Liver (tissue), 9 donors: ENCODE results near the gene LDHD. TPM values are rescaled to one million over a fixed set of nuclear protein-coding genes. Genes with fewer than 3 reads are reported as not detected.

Experiments used
- DNase-seq: peaks from one replicate; pipeline ENCODE4 v3.0.0-alpha.2; 2017; ENCODE audit warnings: low spot score
- H3K27ac ChIP-seq, 2 donors: one replicate each; pipeline ENCODE4 v1.7.0; 2013; ENCODE audit warnings: inconsistent platforms in 2 of 2, low read length in 2 of 2, control low read depth in 1 of 2, low read depth in 1 of 2, mild to moderate bottlenecking in 1 of 2
- H3K27me3 ChIP-seq, 4 donors: one replicate each; pipeline versions ENCODE4 v1.6.1 to v1.7.0; 2013; ENCODE audit warnings: low read length in 3 of 4, inconsistent platforms in 1 of 4, mild to moderate bottlenecking in 1 of 4, moderate library complexity in 1 of 4; ENCODE audit not compliant: control insufficient read depth in 4 of 4, insufficient read depth in 4 of 4
- H3K36me3 ChIP-seq, 4 donors: one replicate each; pipeline versions ENCODE4 v1.6.1 to v1.7.0; 2013; ENCODE audit warnings: low read length in 3 of 4, mild to moderate bottlenecking in 3 of 4, low read depth in 1 of 4, moderate library complexity in 1 of 4; ENCODE audit not compliant: control insufficient read depth in 4 of 4, insufficient read depth in 3 of 4
- H3K4me1 ChIP-seq, 4 donors: one replicate each; pipeline versions ENCODE4 v1.6.1 to v1.7.0; 2013; ENCODE audit warnings: low read length in 3 of 4, mild to moderate bottlenecking in 3 of 4, moderate library complexity in 1 of 4; ENCODE audit not compliant: control insufficient read depth in 4 of 4, insufficient read depth in 4 of 4
- H3K4me3 ChIP-seq, 3 donors: one replicate each; pipeline versions ENCODE4 v1.6.1 to v1.7.0; 2013; ENCODE audit warnings: low read length in 3 of 3, control low read depth in 1 of 3, low read depth in 1 of 3, mild to moderate bottlenecking in 1 of 3
- H3K9ac ChIP-seq, 2 donors: one replicate each; pipeline ENCODE4 v1.7.0; 2013; ENCODE audit warnings: low read length in 2 of 2, mild to moderate bottlenecking in 2 of 2, moderate library complexity in 2 of 2, control low read depth in 1 of 2, low read depth in 1 of 2
- H3K9me3 ChIP-seq, 4 donors: one replicate each; pipeline versions ENCODE4 v1.6.1 to v1.7.0; 2013; ENCODE audit warnings: low read length in 3 of 4; ENCODE audit not compliant: control insufficient read depth in 4 of 4
- ATF3 ChIP-seq: IDR thresholded peaks from 2 replicates; pipeline ENCODE4 v1.6.1; 2016; ENCODE audit warnings: antibody characterized with exemption
- EGR1 ChIP-seq, 2 donors: IDR thresholded peaks; 2 replicates each; pipeline ENCODE4 v1.6.1; 2016 to 2018; ENCODE audit warnings: antibody characterized with exemption in 2 of 2, low read depth in 2 of 2
- FOXA1 ChIP-seq: IDR thresholded peaks from 2 replicates; pipeline ENCODE4 v1.6.1; 2016; ENCODE audit warnings: antibody characterized with exemption
- FOXA2 ChIP-seq: IDR thresholded peaks from 2 replicates; pipeline ENCODE4 v1.6.1; 2016; ENCODE audit warnings: antibody characterized with exemption
- GABPA ChIP-seq, 2 donors: IDR thresholded peaks in 1 of 2; conservative IDR thresholded peaks in 1 of 2; 2 replicates each; pipeline ENCODE4 v1.6.1; 2016; ENCODE audit warnings: antibody characterized with exemption in 2 of 2, mild to moderate bottlenecking in 1 of 2, moderate library complexity in 1 of 2
- HNF4A ChIP-seq, 2 donors: conservative IDR thresholded peaks; 2 replicates each; pipeline ENCODE4 v1.6.1; 2016; ENCODE audit warnings: antibody characterized with exemption in 2 of 2, mild to moderate bottlenecking in 2 of 2
- HNF4G ChIP-seq: IDR thresholded peaks from 2 replicates; pipeline ENCODE4 v1.6.1; 2016; ENCODE audit warnings: antibody characterized with exemption
- JUND ChIP-seq, 2 donors: IDR thresholded peaks; 2 replicates each; pipeline ENCODE4 v1.6.1; 2016; ENCODE audit warnings: antibody characterized with exemption in 2 of 2
- NR2F2 ChIP-seq: IDR thresholded peaks from 2 replicates; pipeline ENCODE4 v1.6.1; 2016; ENCODE audit warnings: antibody characterized with exemption
- RAD21 ChIP-seq, 2 donors: IDR thresholded peaks; 2 replicates each; pipeline ENCODE4 v1.6.1; 2016; ENCODE audit warnings: antibody characterized with exemption in 2 of 2, mild to moderate bottlenecking in 2 of 2
- RXRA ChIP-seq, 2 donors: IDR thresholded peaks; 2 replicates each; pipeline ENCODE4 v1.6.1; 2017 to 2018; ENCODE audit warnings: antibody characterized with exemption in 2 of 2, mild to moderate bottlenecking in 1 of 2
- SP1 ChIP-seq: IDR thresholded peaks from 2 replicates; pipeline ENCODE4 v1.6.1; 2018; ENCODE audit warnings: antibody characterized with exemption, mild to moderate bottlenecking
- TAF1 ChIP-seq: conservative IDR thresholded peaks from 2 replicates; pipeline ENCODE4 v1.6.1; 2016; ENCODE audit warnings: antibody characterized with exemption, mild to moderate bottlenecking
- YY1 ChIP-seq: IDR thresholded peaks from 2 replicates; pipeline ENCODE4 v1.6.1; 2016; ENCODE audit warnings: antibody characterized with exemption, mild to moderate bottlenecking
- ZBTB33 ChIP-seq: IDR thresholded peaks from 2 replicates; pipeline ENCODE4 v1.6.1; 2016; ENCODE audit warnings: antibody characterized with exemption
- WGBS: extraction: QIAGEN DNeasy Blood & Tissue Kit; methylation state at CpG from one replicate; pipeline ENCODE4 v1.1.7; 2013; 5-methylcytosine and 5-hydroxymethylcytosine counted together
- polyA plus RNA-seq, 2 donors: library from polyadenylated mRNA; stranded (reverse) in 1 of 2; unstranded in 1 of 2; fragments of 200-250 nt in 1 of 2; fragments of >200 nt in 1 of 2; fragmentation: Nextera tagmentation in 1 of 2; extraction: Ambion mirVana in 1 of 2; gene quantifications; one replicate each; pipeline versions ENCODE4 v1.2.1 to v1.2.3, GENCODE V29; 2013 to 2015
- total RNA-seq, 2 donors: library from RNA; depleted of rRNA; stranded (reverse); fragments of >200 nt; gene quantifications; one replicate each; pipeline ENCODE4 v1.2.3, GENCODE V29; 2014
- TF ChIP-seq, protein P1 (sequence below): IDR thresholded peaks from 2 replicates; pipeline ENCODE4 v1.6.1; 2016; ENCODE audit warnings: antibody characterized with exemption, mild to moderate bottlenecking
- TF ChIP-seq, protein P2 (sequence below): IDR thresholded peaks from 2 replicates; pipeline ENCODE4 v1.6.1; 2016; ENCODE audit warnings: antibody characterized with exemption
- donor health status: healthy.
- donor health status: healthy.
- donor health status: healthy.
- donor health status: healthy.
- donor health status: healthy.

LDHD gene
- total and polyA plus RNA-seq, 4 donors: 27.7 to 84.1 (median 76.3) TPM

GRCh38 chr16:75065149-75065505 lies 51.5 kb downstream of the LDHD start (continued):
- no peak for TF ChIP-seq EGR1 (IDR thresholded peaks at IDR 0.05; ENCODE audit: low read depth in 2 of 2)
- TF ChIP-seq TAF1: no peak
- no peak for TF ChIP-seq SP1
- TF ChIP-seq NR2F2: no peak

GRCh38 chr16:75064403-75065148 lies 52.0 kb downstream of the LDHD start:
- no peak for DNase-seq
- Histone ChIP-seq H3K4me1 (peaks cover 9 to 37% (median 26%) of the 10 kb centered on the region in 4 donors), H3K9ac (no peak overlapping the region)

DNA sequence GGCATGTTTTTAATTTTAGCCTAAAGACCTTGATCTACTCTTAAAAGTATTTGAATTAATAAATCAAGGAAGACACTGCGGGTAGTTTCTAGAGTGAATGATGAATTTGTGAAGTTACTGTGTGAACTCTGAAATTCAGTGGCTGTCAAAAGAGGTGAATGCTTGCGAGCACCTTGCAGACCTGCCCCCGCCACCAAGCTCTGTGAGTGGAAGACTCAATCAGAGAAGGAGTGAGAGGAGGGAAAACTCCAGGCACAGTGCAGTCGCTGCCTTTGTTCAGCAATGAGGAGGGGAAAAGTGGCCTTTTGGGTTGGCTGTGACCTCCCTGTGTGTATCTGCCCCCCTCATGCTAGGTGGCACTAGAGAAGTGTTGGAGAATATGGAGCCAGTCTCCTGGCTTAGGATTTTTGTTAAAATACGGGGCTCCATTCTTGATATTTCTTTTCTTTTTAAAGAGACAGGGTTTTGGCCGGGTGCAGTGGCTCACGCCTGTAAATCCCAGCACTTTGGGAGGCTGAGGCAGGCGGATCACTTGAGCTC lies 53.0 kb downstream of the LDHD start:
- Histone ChIP-seq H3K27me3 (no peaks in the 10 kb centered on the region), H3K27ac (no peak overlapping the region), H3K36me3 (no peaks in the 10 kb centered on the region), H3K4me3 (no peak overlapping the region), H3K4me1 (peaks cover 7 to 32% (median 24%) of the 10 kb centered on the region in 4 donors), H3K9ac (no peak overlapping the region), H3K9me3 (no peaks in the 10 kb centered on the region)
- no peak for DNase-seq
- WGBS: 91% methylated on average over 8 of the region's 8 CpGs
- TF ChIP-seq HNF4A (conservative IDR thresholded peaks at IDR 0.05): no peak
- no peak for TF ChIP-seq HNF4G

More at GRCh38 chr16:75064403-75065148, 52.0 kb downstream of the LDHD start:
- no peak overlapping the region for H3K4me3 ChIP-seq
- TF ChIP-seq ATF3 (no peak), RAD21 (IDR thresholded peaks at IDR 0.05) (no peak), HNF4A (conservative IDR thresholded peaks at IDR 0.05) (peak in 1 of 2 donors; percentile 35), ZBTB33 (no peak), TAF1 (no peak)
- peak overlapping the region in 1 of 2 donors; percentile 25 for H3K27ac ChIP-seq
- no peaks in the 10 kb centered on the region for H3K27me3 ChIP-seq
- H3K36me3 ChIP-seq: no peaks in the 10 kb centered on the region
- no peaks in the 10 kb centered on the region for H3K9me3 ChIP-seq
- WGBS: 60% methylated on average over 15 of the region's 15 CpGs

DNA sequence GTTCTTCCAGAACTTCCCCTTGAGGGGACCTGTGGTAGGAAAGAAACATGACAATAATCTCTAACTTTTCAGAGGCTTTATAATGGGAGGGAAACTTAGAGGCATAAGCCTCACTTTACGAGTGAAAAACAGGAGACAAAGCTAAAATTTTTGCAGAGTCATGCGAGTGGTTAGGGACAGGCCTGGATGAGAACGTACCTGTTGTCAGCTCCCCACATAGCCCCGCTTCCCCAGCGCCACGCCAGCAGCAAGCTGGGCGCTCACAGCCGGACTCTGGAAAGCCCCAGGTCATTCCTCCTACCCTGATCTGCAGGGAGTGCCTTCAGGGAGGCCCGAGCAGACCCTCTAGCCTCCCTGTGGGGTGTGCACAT lies 53.6 kb downstream of the LDHD start:
- H3K4me1 ChIP-seq: peaks cover 7 to 32% (median 24%) of the 10 kb centered on the region in 4 donors
- no peak overlapping the region for H3K27ac ChIP-seq
- TF ChIP-seq FOXA2 (no peak), TAF1 (no peak), ZBTB33 (no peak), RXRA (IDR thresholded peaks at IDR 0.05) (no peak), NR2F2 (no peak), FOXA1 (no peak), EGR1 (IDR thresholded peaks at IDR 0.05; ENCODE audit: low read depth in 2 of 2) (no peak), SP1 (no peak), HNF4A (conservative IDR thresholded peaks at IDR 0.05) (no peak), RAD21 (IDR thresholded peaks at IDR 0.05) (no peak), JUND (IDR thresholded peaks at IDR 0.05) (no peak), HNF4G (no peak), YY1 (no peak), GABPA (IDR thresholded peaks at IDR 0.05 in 1 of 2, conservative IDR thresholded peaks at IDR 0.05 in 1 of 2) (no peak)
- TF ChIP-seq, protein P1, sequence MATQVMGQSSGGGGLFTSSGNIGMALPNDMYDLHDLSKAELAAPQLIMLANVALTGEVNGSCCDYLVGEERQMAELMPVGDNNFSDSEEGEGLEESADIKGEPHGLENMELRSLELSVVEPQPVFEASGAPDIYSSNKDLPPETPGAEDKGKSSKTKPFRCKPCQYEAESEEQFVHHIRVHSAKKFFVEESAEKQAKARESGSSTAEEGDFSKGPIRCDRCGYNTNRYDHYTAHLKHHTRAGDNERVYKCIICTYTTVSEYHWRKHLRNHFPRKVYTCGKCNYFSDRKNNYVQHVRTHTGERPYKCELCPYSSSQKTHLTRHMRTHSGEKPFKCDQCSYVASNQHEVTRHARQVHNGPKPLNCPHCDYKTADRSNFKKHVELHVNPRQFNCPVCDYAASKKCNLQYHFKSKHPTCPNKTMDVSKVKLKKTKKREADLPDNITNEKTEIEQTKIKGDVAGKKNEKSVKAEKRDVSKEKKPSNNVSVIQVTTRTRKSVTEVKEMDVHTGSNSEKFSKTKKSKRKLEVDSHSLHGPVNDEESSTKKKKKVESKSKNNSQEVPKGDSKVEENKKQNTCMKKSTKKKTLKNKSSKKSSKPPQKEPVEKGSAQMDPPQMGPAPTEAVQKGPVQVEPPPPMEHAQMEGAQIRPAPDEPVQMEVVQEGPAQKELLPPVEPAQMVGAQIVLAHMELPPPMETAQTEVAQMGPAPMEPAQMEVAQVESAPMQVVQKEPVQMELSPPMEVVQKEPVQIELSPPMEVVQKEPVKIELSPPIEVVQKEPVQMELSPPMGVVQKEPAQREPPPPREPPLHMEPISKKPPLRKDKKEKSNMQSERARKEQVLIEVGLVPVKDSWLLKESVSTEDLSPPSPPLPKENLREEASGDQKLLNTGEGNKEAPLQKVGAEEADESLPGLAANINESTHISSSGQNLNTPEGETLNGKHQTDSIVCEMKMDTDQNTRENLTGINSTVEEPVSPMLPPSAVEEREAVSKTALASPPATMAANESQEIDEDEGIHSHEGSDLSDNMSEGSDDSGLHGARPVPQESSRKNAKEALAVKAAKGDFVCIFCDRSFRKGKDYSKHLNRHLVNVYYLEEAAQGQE: no peak
- TF ChIP-seq, protein P2, sequence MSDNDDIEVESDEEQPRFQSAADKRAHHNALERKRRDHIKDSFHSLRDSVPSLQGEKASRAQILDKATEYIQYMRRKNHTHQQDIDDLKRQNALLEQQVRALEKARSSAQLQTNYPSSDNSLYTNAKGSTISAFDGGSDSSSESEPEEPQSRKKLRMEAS: no peak

More for the DNA sequence above, 53.6 kb downstream of the LDHD start:
- no peak for DNase-seq
- Histone ChIP-seq H3K4me3 (no peak overlapping the region), H3K9ac (no peak overlapping the region), H3K9me3 (no peaks in the 10 kb centered on the region), H3K36me3 (no peaks in the 10 kb centered on the region), H3K27me3 (no peaks in the 10 kb centered on the region)
- whole genome bisulfite sequencing: 90% methylated on average over 9 of the region's 9 CpGs
